ENCODE measurements around the gene TOR1AIP2. TPM values are rescaled to one million over a fixed set of nuclear protein-coding genes. Genes with fewer than 3 reads are reported as not detected.
"Not testable (repeated sequence)": the region's sequence is repeated elsewhere in the genome, so short reads cannot be mapped to it uniquely, and the experiment has no call there.

Gene TOR1AIP2
- total RNA-seq, 1 experiment from 2014 or later: 142 TPM

DNA sequence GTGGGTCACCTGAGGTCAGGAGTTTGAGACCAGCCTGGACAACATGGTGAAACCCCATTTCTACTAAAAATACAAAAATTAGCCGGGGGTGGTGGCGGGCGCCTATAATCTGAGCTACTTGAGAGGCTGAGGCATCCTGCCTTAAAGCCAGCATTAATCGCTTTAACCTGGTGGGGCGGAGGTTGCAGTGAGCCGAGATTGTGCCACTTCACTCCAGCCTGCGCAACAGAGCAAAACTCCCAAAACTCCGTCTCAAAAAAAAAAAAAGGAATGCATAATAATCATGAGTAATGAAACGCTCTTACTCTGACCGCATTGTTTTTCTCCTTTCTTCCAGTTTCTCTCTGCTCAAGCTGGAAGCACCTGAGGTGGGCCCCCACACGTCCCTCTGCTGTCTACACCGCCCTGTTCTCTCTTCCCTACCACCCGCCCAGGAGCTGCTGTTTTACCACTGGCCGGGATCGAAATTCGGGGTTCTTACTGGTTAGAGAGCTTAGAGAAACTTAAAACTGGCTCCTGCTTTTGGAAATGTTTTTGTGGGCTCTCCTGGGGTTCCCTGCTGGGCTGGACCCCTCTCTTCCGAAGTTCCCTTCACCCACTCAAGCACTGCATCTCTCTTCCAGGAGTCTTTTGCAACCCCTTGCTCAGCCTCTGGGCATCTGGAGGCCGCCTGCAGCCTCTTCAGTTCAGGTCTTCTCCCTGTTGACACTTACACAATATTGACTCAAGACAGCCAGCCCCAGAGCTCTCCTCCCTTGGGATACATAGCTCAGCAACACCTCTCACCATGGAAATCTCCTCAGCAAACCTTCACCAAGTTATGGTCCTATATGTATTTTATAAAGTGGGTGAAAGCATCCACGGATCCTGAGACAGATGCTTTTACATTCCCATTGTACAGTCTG is 72.1 kb downstream of the TOR1AIP2 start:
- H3K27ac ChIP-seq: no peak overlapping the region
- H3K4me1 ChIP-seq (replicated peaks; ENCODE audit: insufficient read depth): no peaks in the 10 kb centered on the region
- TF ChIP-seq, protein P1, sequence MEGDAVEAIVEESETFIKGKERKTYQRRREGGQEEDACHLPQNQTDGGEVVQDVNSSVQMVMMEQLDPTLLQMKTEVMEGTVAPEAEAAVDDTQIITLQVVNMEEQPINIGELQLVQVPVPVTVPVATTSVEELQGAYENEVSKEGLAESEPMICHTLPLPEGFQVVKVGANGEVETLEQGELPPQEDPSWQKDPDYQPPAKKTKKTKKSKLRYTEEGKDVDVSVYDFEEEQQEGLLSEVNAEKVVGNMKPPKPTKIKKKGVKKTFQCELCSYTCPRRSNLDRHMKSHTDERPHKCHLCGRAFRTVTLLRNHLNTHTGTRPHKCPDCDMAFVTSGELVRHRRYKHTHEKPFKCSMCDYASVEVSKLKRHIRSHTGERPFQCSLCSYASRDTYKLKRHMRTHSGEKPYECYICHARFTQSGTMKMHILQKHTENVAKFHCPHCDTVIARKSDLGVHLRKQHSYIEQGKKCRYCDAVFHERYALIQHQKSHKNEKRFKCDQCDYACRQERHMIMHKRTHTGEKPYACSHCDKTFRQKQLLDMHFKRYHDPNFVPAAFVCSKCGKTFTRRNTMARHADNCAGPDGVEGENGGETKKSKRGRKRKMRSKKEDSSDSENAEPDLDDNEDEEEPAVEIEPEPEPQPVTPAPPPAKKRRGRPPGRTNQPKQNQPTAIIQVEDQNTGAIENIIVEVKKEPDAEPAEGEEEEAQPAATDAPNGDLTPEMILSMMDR (conservative IDR thresholded peaks at IDR 0.05): no peak
- no peak for TF ChIP-seq EZH2 (IDR thresholded peaks at IDR 0.05; ENCODE audit: low read depth)
- no peaks in the 10 kb centered on the region for H3K79me2 ChIP-seq (ENCODE audit: low read depth)
- intact Hi-C loops (cut with micrococcal nuclease; ENCODE audit: unreplicated experiment): no loop called here
- H3K4me3 ChIP-seq: no peak overlapping the region
- peaks cover 26% of the 10 kb centered on the region for H3K27me3 ChIP-seq (ENCODE audit: insufficient read depth, low read depth)
- no peak overlapping the region for H3K4me2 ChIP-seq
- H3K9me2 ChIP-seq (ENCODE audit: insufficient read depth): no peaks in the 10 kb centered on the region
- POLR2A ChIA-PET (ENCODE audit: unreplicated experiment): interaction anchor here (0.6 to 0.7 kb wide), 2 partner anchors 833 to 913 kb away, joined by 4 to 5 read pairs; no protein-coding TSS in a partner anchor
- DNase-seq: no peak
- no peaks in the 10 kb centered on the region for H3F3A ChIP-seq (ENCODE audit: insufficient read depth, low read depth)
- no peaks in the 10 kb centered on the region; the same call in 1 of the 2 replicates for H4K20me1 ChIP-seq (ENCODE audit: insufficient read depth)
- CTCF ChIA-PET: interaction anchor here (0.7 kb wide), 1 partner anchor 9 kb away, joined by 4 read pairs; no protein-coding TSS in a partner anchor
- no peak overlapping the region for H2AFZ ChIP-seq
- no TSS peak for BruUV-seq (replicated peaks)
- no peaks in the 10 kb centered on the region for H3K9me3 ChIP-seq (ENCODE audit: insufficient read depth, low read depth)
- no peaks in the 10 kb centered on the region for H3K36me3 ChIP-seq (ENCODE audit: low read depth)

DNA sequence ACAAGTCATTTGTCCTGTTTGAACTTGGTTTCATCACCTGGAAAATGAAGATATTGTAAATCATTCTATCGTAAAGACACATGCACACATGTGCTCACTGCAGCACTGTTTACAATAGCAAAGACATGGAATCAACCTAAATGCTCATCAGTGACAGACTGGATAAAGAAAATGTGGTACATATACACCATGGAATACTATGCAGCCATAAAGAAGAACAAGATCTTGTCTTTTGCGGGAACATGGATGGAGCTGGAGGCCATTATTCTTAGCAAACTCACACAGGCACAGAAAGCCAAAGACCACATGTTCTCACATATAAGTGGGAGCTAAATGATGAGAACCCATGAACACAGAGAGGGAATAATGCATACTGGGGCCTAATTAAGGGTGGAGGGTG is 73.2 kb downstream of the TOR1AIP2 start:
- BruUV-seq (replicated peaks); H3K27ac ChIP-seq; H3F3A ChIP-seq (ENCODE audit: insufficient read depth, low read depth); H3K36me3 ChIP-seq (ENCODE audit: low read depth); CTCF ChIA-PET; DNase-seq; H2AFZ ChIP-seq; POLR2A ChIA-PET (ENCODE audit: unreplicated experiment); H4K20me1 ChIP-seq (ENCODE audit: insufficient read depth); H3K9me2 ChIP-seq (ENCODE audit: insufficient read depth); intact Hi-C loops (cut with micrococcal nuclease; ENCODE audit: unreplicated experiment); H3K4me2 ChIP-seq; H3K4me3 ChIP-seq; H3K4me1 ChIP-seq (replicated peaks; ENCODE audit: insufficient read depth); H3K79me2 ChIP-seq (ENCODE audit: low read depth); H3K9me3 ChIP-seq (ENCODE audit: insufficient read depth, low read depth): not testable (repeated sequence)
- H3K27me3 ChIP-seq (ENCODE audit: insufficient read depth, low read depth): peaks cover 22% of the 10 kb centered on the region; the same call in 1 of the 2 replicates

DNA sequence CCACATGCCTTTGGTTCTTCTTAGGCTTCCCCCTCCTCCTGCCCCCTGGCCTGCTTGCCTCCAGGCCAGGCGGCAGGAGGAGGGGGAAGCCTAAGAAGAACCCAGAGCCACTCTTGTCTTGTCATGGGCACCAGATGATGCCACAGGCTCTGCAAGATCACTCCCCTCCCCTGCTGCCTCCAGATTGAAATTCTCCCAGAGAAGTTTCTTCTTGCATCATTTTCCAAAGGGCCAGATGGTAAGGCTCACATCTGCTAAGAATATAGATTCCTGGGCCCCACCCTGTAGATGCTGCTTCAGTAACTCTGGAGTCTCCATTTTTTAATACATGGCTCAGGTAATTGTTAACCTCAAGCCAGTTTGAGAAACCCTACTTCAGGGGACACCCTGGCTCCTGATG is 73.7 kb downstream of the TOR1AIP2 start:
- CTCF ChIA-PET: no interaction called here

More for the DNA sequence above, 73.7 kb downstream of the TOR1AIP2 start:
- H3K9me2 ChIP-seq (ENCODE audit: insufficient read depth): no peaks in the 10 kb centered on the region
- H3K27me3 ChIP-seq (ENCODE audit: insufficient read depth, low read depth): peaks cover 22% of the 10 kb centered on the region; the same call in 1 of the 2 replicates
- no peaks in the 10 kb centered on the region for H4K20me1 ChIP-seq (ENCODE audit: insufficient read depth)
- POLR2A ChIA-PET (ENCODE audit: unreplicated experiment): no interaction called here
- no peak overlapping the region for H3K4me2 ChIP-seq
- H2AFZ ChIP-seq: no peak overlapping the region
- intact Hi-C loops (cut with micrococcal nuclease; ENCODE audit: unreplicated experiment): no loop called here
- no peaks in the 10 kb centered on the region for H3K9me3 ChIP-seq (ENCODE audit: insufficient read depth, low read depth)
- no peaks in the 10 kb centered on the region for H3K36me3 ChIP-seq (ENCODE audit: low read depth)
- no peaks in the 10 kb centered on the region for H3K79me2 ChIP-seq (ENCODE audit: low read depth)
- DNase-seq: no peak
- H3K27ac ChIP-seq: no peak overlapping the region
- BruUV-seq (replicated peaks): no TSS peak
- no peak for TF ChIP-seq EZH2 (IDR thresholded peaks at IDR 0.05; ENCODE audit: low read depth)
- TF ChIP-seq, protein P1 (conservative IDR thresholded peaks at IDR 0.05): no peak
- H3K4me1 ChIP-seq (replicated peaks; ENCODE audit: insufficient read depth): no peaks in the 10 kb centered on the region
- H3K4me3 ChIP-seq: no peak overlapping the region
- no peaks in the 10 kb centered on the region for H3F3A ChIP-seq (ENCODE audit: insufficient read depth, low read depth)

All from PC-9 (cell line).